ENCODE data around the gene IL9R.

DNA sequence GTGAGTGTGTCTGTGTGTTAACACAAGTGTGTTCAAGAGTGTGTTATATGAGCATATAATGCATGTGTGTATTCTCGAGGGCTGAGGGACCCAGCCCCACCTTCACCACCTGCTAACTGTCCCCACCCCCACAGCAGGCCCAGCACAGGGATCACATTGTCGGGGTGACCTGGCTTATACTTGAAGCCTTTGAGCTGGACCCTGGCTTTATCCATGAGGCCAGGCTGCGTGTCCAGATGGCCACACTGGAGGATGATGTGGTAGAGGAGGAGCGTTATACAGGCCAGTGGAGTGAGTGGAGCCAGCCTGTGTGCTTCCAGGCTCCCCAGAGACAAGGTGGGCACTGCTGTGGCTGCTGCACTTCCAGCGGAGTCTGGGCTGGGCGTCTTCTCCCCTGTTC is 7.6 kb downstream of the IL9R start:
- no peak for TF ChIP-seq POLR2A (IDR thresholded peaks at IDR 0.05; ENCODE audit: low read length)
- no peak for TF ChIP-seq GATA1 (IDR thresholded peaks at IDR 0.05; ENCODE audit: low read depth, low read length)
